Measurements from ENCODE around the gene ADORA2B.
"Not testable (repeated sequence)": the region's sequence is repeated elsewhere in the genome, so short reads cannot be mapped to it uniquely, and the experiment has no call there.

ADORA2B gene

GRCh38 chr17:15955793-15956541, 11.0 kb downstream of the ADORA2B start:
- no peak for DNase-seq

GRCh38 chr17:15957206-15957605, 12.3 kb downstream of the ADORA2B start:
- no peak for DNase-seq

- DNase-seq, result no peak
These were observed 12.8 kb downstream of the ADORA2B start for GRCh38 chr17:15957608-15958307.

- DNase-seq, result no peak
These were observed 13.5 kb downstream of the ADORA2B start for GRCh38 chr17:15958484-15958854.

GRCh38 chr17:15963670-15964110, 18.8 kb downstream of the ADORA2B start:
- DNase-seq, result no peak

GRCh38 chr17:15965528-15965927, 20.6 kb downstream of the ADORA2B start:
- no peak for DNase-seq

GRCh38 chr17:15966183-15966878, 21.4 kb downstream of the ADORA2B start:
- DNase-seq, result peak; percentile 41

- DNase-seq, result no peak
These were observed 21.9 kb downstream of the ADORA2B start for GRCh38 chr17:15966879-15967248.

- no peak for DNase-seq
These were observed 22.9 kb downstream of the ADORA2B start for GRCh38 chr17:15967706-15968399.

GRCh38 chr17:15969463-15969862, 24.5 kb downstream of the ADORA2B start:
- no peak for DNase-seq

- DNase-seq, result no peak
These were observed 25.6 kb downstream of the ADORA2B start for GRCh38 chr17:15970500-15970899.

- no peak for DNase-seq
These were observed 26.3 kb downstream of the ADORA2B start for GRCh38 chr17:15971098-15971678.

- DNase-seq, result no peak
These were observed 27.0 kb downstream of the ADORA2B start for GRCh38 chr17:15971882-15972281.

GRCh38 chr17:15972497-15972951, 27.6 kb downstream of the ADORA2B start:
- DNase-seq, result no peak

- no peak for DNase-seq
These were observed 28.1 kb downstream of the ADORA2B start for GRCh38 chr17:15973016-15973415.

- no peak for DNase-seq
These were observed 28.9 kb downstream of the ADORA2B start for GRCh38 chr17:15973834-15974233.

GRCh38 chr17:15977894-15978293, 33.0 kb downstream of the ADORA2B start:
- DNase-seq, result no peak

GRCh38 chr17:15978606-15979005, 33.7 kb downstream of the ADORA2B start:
- no peak for DNase-seq

GRCh38 chr17:15979013-15979412, 34.1 kb downstream of the ADORA2B start:
- DNase-seq, result not testable (repeated sequence)

- no peak for DNase-seq
These were observed 36.3 kb downstream of the ADORA2B start for GRCh38 chr17:15981208-15981607.

GRCh38 chr17:15981646-15982580, 37.0 kb downstream of the ADORA2B start:
- no peak for DNase-seq

- DNase-seq, result no peak
These were observed 51.4 kb downstream of the ADORA2B start for GRCh38 chr17:15996322-15996721.

Data from NCI-H774 (cell line).